ENCODE results near the gene CHST8.
"Not testable (repeated sequence)": the region's sequence is repeated elsewhere in the genome, so short reads cannot be mapped to it uniquely, and the experiment has no call there.

Gene CHST8, protein sequence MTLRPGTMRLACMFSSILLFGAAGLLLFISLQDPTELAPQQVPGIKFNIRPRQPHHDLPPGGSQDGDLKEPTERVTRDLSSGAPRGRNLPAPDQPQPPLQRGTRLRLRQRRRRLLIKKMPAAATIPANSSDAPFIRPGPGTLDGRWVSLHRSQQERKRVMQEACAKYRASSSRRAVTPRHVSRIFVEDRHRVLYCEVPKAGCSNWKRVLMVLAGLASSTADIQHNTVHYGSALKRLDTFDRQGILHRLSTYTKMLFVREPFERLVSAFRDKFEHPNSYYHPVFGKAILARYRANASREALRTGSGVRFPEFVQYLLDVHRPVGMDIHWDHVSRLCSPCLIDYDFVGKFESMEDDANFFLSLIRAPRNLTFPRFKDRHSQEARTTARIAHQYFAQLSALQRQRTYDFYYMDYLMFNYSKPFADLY

DNA sequence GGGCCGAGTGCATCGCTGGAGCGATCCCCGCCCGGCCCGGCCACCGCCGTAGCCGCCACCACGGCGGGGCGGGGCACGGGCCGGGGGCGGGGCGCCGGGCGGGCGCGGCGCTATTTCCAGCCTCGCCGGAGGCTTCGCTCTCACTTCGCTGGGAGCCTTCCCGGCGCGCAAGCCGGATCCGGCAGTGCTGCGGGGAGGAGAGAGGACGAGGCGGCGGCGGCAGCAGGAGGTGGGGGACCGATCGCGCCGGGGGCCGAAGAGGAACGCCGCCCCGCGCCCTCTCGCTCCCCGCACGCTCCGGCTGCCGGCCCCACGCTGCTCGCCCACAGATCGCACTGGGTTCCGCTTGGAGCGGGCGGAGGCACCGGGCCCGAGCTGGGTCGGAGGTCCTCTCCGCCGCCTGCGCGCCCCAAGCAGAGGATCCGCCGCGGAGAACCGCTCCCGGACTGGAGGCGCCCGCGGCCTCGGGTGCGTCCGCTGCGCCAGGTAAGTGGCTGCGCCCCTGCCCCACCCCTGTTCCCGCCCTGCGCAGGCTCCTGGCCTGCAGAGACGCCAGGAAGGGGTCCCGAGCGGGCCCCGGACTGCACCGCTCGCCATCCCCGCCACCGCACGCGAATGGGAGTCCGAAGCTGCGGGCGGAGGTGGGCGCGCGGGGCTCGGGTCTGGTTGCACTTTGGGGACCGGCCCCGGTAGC, at the start of gene CHST8:
Gene CHST8 (plus strand): TSS at position 143 of the 694 bp plus-strand sequence. CDS start 67,309 bp downstream, outside the sequence.
- DNase-seq (ENCODE audit: low read depth in 2 of 2), result no peak

DNA sequence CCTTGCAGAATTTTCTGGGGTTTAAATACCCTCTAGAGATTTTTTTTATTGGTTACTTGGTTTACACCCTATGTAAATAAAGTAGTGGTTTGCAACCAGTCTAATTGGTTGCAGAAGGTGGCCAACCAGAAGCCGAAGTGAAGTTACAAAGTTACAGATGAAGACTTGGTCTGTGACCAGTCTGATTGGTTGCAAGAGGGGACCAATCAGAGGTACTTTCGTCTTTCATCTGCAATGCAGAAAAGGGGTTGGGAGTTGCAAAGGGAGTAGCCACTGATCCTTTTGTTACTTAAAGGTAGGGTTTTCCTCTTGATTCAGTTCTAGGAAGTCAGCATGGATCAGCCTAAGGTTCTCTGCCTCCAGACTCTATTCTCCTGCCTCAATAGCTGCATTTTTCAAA, 48.8 kb upstream of the CHST8 start:
- no peak for DNase-seq (ENCODE audit: low read depth in 2 of 2)

DNA sequence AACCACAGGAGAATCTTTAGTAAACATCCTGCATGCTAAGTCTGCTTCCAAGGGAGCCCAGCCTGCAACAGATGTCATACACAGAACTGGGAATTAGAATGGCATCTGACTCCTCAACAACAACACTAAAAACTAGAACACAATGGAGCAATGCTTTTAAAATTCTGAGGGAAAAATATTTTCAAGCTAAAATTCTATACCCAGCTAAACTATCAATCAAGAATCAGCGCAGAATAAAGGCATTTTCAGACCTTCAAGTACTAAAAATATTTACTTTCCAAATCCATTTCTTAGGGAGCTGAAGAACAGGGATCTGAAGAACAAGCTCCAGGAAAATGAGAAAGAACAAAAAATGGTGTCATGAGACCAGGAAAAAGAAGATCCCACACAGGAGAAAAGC, 46.9 kb upstream of the CHST8 start:
- DNase-seq (ENCODE audit: low read depth in 2 of 2), result no peak

DNA sequence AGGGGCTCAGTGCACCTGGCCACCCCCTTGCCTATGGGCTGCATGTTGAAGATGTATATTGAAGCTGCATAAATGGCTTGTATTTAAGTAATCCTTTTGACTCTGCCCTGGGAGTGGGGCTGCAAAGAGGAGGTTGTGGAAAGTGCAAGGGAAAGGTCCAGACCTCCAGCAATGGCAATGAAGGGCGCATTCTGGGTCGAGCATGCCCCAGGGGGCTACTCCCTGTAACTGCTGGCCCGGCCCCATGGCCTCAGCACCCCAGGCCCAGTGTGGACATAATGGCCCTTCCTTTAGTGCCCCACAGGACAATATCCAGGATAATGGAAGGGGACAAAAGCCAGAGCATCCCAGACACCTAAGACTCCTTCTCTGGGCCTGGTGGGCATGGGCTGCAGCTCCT, 43.1 kb upstream of the CHST8 start:
- no peak for DNase-seq (ENCODE audit: low read depth in 2 of 2)

DNA sequence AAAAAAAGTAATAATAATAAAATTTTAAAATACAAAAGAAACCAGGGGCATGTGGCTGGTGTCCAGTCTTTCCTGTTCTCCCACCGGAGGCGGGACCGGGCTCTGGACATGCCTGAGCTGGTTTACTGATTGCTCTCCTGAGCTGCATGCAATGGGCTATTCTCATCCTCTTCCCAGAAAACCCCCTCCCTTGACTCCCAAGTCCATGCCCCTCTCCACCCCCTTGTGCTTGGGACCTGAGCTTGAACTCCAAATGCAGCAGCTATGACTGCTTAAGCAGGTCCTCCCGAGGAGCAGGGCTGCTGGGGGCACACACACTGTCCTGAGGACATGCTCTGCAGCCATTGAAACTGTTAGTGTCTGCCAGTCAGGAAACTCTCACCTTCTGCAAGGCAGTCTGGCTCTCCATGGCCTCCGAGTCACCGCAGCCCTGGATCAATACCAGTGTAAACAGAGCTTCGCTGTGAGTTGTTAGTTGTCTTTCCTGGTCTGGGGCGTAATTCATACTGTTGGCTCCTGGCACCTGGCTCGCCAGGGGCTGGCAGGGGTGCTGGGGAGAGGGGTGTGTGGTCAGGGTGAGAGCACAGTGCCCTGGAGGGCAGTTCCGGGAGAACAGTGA, 41.6 kb upstream of the CHST8 start:
- no peak for DNase-seq (ENCODE audit: low read depth in 2 of 2)

DNA sequence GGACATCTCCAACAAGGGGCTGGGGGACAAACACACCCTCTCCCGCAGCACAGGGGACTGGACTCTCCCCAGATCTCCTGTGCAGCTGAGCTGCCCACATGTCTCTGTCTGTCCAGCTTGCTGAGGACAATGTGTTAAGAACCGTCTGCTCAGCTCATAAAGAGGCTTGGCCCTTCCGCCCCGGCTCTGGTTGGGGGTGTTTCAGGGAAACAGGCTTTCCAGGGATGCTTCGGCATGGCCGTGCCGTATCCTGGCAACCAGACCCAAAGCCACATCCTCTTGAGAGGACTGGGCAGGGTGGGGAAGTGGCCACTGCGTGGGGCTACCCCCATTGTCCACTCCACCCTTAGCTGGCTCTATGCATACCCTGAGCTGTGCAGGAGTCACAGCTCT, 41.1 kb upstream of the CHST8 start:
- no peak for DNase-seq (ENCODE audit: low read depth in 2 of 2)

DNA sequence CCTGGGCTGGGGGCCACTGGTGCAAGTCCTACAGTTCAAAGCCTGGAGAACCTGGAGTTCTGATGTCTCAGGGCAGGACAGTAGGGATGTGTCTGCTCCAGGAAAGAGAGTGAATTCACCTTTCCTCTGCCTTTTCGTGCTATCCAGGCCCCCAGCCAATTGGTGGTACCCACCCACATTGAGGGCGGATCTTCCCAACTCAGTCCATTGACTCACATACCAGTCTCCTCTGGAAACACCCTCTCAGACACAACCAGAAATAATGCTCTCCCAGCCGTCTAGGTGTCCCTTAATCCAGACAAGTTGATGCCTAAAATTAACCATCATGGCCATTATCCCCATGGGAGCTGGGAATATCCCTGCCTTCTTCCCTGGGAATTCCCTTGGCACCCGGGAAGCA, 38.8 kb upstream of the CHST8 start:
- no peak for DNase-seq (ENCODE audit: low read depth in 2 of 2)

DNA sequence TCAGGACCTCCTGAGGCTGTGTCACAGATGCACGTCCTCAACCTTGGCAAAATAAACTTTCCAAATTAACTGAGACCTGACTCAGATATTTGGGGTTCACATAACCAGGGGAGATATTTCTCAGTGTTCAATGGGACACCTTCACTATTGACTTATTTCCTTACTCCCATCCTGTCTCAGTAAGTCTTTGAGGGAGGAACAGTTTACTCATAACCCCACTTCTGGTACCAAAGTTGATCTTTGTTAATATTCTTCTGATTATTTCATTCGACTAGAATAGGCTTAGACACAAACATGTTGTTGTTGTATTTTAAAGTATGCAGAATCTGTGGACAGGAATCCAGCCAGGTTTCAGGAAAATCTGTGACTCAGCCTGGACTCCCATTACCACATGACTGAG, 34.6 kb upstream of the CHST8 start:
- DNase-seq (ENCODE audit: low read depth in 2 of 2), result no peak

DNA sequence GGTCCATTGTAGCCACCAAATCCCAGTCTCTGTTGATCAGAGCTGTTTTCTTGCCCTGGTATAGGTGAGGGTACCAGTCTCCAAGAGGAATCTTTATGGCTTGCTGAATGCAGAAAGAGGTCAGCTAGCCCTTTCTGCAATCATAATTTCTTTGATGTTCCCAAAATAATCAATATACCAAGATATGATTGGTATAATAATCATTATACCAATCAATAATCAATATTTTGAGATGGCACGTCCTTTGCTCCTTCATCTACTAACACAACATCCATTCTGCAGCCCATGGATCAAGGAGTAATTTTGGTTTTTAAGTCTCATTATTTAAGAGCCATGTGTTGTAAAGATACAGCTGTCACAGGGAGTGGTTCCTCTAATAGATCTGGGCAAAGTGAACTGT, 31.5 kb upstream of the CHST8 start:
- no peak for DNase-seq (ENCODE audit: low read depth in 2 of 2)

DNA sequence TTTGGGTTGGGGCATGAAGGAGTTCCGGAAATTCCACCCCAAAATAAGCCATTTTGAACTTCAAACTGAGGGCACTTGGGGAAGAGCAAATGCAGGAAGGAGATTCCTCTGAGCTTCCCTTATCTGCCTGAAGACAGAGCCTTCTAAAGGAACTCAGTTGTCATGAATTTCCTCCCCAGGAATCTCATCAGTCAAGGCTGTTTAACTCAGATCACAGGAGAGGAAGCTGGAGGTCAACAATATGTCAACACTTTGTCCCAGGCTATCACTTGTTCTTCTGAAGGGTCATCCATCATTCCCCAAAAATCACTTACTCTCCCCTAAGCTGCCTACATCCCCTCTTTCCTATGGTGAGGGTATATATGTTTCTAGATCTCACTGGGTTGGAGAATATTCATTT, 26.0 kb upstream of the CHST8 start:
- no peak for DNase-seq (ENCODE audit: low read depth in 2 of 2)

DNA sequence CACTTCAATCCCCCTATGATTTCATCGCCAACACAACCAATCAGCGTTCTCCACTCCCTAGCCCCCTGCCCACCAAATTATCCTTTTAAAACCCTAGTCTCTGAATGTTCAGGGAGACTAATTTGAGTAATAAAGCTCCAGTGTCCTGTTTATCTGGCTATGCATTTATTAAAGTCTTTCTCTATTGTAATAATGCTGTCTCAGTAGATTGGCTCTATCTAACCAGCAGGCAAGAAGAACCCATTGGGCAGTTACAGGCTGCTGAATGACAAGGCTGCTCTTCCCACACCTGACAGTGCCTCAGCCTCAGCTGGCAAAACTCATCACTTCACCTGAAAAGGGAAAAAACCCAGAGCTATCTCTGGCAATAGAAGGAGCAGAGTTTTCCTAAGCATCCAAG, 20.2 kb upstream of the CHST8 start:
- DNase-seq (ENCODE audit: low read depth in 2 of 2), result no peak

DNA sequence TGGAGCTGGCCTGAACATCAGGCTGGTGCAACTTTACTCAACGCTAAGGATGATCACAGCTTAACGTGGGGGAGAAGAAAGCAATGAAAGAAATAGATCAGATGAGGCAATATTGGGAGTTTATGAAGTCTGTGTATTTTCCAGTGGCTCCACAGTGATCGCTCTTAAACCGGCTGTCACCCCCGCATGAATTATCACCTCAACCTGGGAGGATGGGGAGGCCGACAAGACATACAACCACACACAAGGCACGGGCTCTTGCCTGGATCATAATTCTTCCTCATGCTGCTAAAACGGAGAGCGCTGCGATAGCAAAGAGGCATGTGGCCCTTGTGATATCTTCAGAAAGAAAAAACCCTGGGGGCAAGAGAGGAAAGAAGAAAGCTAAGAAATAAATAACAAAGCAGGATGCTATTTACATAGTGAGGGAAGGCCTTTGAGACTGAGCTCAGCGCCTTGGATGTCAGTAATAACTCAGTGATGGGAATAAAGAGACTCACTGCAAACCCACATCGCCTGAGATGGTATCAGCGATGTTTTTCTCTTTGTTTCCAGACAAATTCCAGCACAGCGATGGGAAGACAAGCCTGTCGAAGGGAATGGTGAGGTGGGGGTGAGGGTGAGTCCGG, 19.1 kb upstream of the CHST8 start:
- DNase-seq (ENCODE audit: low read depth in 2 of 2), result no peak

DNA sequence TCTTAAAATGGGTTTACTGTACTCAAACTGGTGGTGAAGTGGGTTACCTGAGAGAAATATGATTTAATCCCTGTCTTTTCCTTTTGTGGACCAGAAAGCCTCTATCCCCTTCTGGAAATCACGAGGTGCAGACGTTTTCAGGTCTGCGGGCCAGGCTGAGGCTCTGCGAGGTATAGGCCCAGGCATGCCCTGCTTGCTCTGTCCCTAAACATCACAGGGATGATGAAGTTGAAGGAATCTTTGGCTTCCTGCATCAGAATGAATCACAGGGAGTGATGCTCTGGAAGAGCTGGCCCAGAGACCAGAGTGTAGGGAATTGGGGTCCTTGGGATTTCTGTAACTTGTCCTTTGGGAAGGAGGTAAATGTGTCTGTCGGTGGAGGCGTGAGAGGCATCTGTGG, 18.4 kb upstream of the CHST8 start:
- no peak for DNase-seq (ENCODE audit: low read depth in 2 of 2)

DNA sequence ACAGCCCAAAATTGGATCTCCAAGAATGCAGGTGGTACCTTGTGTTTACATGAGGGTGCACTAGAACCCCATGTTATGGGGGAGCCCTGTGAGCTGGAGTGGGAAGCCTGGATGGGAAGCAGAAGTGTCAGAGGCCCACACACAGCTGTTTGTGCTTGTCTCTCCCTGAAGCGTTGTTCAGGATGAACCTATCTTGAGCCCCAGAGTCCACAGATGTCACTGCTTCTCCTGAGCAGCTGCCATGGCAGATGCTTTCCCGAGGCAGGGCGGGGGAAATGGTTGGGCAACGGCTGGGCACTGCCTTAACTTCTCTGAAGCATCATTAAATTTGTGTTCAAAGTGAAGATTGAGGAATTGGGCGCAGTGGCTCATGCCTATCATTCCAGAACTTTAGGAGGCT, 17.1 kb upstream of the CHST8 start:
- no peak for DNase-seq (ENCODE audit: low read depth in 2 of 2)

DNA sequence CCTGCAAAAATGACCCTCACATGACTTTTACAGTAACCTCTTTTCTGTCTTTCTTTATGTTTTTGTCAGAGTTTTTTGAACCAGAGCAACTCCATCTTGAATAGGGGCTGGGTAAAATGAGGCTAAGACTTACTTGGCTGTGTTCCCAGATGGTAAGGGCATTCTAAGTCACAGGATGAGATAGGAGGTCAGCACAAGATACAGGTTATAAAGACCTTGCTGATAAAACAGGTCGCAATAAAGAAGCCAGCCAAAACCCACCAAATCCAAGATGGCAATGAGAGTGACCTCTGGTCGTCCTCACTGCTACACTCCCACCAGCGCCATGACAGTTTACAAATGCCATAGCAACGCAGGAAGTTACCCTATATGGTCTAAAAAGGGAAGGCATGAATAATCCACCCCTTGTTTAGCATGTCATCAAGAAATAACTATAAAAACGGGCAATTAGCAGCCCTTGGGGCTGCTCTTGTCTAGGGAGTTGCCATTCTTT, 15.9 kb upstream of the CHST8 start:
- not testable (repeated sequence) for DNase-seq (ENCODE audit: low read depth in 2 of 2)

DNA sequence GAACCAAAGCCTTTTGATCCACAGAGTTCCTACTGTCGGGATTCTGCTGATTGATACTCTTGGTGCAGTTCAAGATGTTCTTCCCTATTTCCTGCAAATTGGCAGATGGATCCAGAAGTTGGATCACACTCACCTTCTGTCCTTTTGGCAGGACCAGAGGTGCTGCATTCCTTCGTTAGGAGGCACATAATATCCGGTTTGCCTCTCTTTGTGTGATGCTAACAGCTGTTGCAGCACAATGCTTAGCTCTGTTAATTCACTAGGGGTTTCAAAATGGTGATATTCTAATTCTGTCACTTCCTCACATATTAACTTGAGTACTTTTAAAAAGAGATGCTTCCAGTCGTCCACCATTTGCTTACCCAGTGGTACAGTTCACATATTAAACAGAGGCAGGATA, 15.2 kb upstream of the CHST8 start:
- DNase-seq (ENCODE audit: low read depth in 2 of 2), result no peak

DNA sequence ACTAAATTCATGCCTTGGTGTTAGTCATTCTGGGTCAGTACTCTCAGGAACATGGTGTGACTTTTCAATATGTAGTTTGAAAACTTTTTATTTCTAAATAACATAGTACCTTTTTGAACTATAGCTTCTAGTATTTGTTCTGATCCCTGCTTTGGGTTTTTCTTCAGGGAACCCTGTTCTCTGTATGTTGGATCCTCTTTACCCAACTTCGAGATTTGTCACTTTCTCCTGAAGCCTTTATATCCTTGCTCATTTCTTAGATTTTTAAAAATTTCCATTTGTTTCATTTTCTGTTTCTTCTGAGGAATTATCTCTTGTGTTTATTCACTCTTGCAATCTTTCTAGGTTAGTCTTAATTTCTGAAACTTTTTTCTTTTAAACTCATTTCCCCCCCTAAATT, 12.4 kb upstream of the CHST8 start:
- DNase-seq (ENCODE audit: low read depth in 2 of 2), result no peak

DNA sequence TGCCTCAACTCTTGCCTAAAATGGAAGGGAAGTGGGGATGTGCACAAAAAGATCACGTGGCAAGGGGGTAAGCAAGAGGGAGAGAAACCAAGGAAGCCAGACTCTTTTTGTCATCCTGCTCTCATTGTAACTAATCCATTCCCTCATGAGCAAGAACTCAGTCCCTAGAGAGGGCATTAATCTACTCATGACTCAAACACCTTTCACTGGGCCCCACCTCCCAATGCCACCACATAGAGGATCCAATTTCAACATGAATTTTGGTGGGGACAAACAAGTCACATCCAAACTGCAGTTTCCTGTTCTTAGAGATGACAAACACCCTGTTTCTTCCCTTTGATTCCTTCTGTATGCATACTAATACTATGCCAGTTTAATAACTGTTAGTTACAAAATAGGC, 11.2 kb upstream of the CHST8 start:
- no peak for DNase-seq (ENCODE audit: low read depth in 2 of 2)

DNA sequence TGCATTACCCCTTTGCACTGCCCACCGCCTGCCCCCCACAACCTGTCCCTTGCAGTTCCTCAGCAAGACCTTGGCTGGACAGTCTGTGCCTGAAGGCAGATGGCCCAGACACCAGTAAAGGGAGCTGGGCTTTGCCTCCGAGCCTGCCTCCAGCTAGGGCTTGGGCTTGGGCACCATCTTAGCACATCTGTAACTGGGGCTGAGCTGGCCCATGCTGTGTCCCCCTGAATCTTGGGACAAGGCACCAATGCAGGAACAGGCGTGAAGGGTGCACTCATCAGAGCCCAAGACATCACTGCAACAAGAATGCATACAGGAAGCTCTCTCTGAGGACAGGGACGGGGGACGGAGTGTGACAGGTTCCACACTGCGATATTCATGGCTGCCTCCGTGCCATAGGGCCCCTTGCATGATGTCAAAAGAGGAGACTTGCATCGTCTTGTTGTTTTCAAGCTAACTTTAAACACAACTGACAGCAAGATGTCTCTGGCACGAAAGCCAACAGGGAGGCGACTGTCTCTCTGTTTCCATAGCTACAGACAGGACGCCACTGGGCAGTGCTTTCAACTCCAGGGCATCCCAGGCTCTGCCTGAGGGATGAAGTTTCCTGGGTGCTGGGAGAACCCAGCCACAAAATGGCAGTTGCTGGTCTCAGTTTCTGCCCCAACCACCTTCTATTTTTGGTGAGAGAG, 8.7 kb upstream of the CHST8 start:
- no peak for DNase-seq (ENCODE audit: low read depth in 2 of 2)

DNA sequence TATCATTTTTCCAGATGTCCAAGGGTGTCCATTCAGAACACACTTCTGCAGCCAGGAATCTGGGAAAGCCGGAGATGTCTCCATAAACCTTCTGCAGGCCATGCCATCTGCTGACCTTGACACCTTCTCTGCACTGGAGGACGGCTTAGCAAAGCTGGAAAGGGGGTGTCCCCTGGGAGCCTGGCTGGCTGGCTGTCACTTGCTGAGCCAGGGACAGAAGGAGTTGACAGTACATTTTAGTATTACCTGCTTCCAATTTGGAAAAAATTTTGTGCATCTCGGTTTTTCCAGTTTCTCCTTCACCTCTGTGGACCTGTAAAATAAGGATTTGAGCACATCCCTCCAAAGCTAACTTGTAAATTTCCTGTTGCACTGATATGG, 8.1 kb upstream of the CHST8 start:
- no peak for DNase-seq (ENCODE audit: low read depth in 2 of 2)

DNA sequence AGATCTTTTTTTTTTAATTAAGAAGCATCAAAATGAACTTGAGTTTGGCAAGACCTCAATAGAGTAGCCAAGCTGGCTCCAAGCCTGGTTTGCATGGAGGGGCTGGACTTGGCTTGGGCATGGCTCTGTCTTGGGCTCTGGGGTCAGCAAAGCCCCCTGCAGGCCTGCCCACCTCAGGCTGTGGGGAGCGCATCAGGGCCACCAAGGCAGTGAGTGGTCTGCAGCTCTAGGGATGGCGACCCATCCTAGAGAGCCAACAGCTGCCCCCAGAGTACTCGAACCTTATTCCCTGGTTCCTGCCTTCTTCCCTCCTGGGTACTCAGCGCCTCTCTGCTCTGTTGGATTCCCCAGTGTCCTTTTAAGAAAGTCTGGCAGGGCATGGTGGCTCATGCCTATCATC, 5.4 kb upstream of the CHST8 start:
- DNase-seq (ENCODE audit: low read depth in 2 of 2), result no peak

DNA sequence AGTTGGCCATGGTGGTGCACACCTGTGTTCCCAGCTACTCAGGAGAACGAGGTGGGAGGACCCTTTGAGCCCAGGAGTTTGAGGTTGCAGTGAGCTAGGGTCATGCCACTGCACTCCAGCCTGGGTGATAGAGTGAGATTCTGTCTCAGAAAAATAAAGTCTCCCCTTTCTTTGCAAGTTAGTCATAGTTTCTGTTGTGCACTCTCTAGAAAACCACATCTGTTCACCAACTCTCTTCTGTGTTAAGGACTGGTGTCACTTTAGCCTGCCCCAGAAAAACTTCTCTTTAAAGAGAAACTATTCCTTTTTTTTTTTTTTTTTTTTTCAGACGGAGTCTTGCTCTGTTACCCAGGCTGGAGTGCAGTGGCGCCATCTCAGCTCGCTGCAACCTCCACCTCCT, 4.9 kb upstream of the CHST8 start:
- DNase-seq (ENCODE audit: low read depth in 2 of 2), result no peak

Data from stimulated activated CD8-positive, alpha-beta memory T cell treated with anti-CD3 and anti-CD28 coated beads, Interleukin-15, amount 100 ng/mL, for 48 hours (primary cell).